SK-N-DZ (cell line): ENCODE results near the gene PPRC1. TPM values are rescaled to one million over a fixed set of nuclear protein-coding genes. Genes with fewer than 3 reads are reported as not detected.

Source experiments
- DNase-seq: peaks from one replicate; pipeline ENCODE4 v3.0.0-alpha.2; 2015; ENCODE audit warnings: low spot score
- polyA plus RNA-seq, 2 experiments: library from polyadenylated mRNA; depleted of rRNA; stranded (reverse); fragments of >200 nt; gene quantifications; 2 replicates each; pipeline ENCODE4 v1.2.3, GENCODE V29; 2014

PPRC1 gene
- 27.8 and 39.6 TPM in 2 replicates for polyA plus RNA-seq (2014; cell fraction: cytosol; rRNA removed)
- polyA plus RNA-seq (2014; cell fraction: nucleus; rRNA removed), result 51.7 and 69.3 TPM in 2 replicates

GRCh38 chr10:102132563-102133372, at the start of gene PPRC1:
Gene PPRC1 (plus strand): TSS chr10:102133040. CDS start chr10:102133069, 29 bp downstream.
- DNase-seq, result peak; percentile 99

- DNase-seq, result no peak
These were observed 49.3 kb upstream of the PPRC1 start for GRCh38 chr10:102083541-102083940.

GRCh38 chr10:102085336-102085735, 47.5 kb upstream of the PPRC1 start:
- no peak for DNase-seq

GRCh38 chr10:102086196-102086595, 46.6 kb upstream of the PPRC1 start:
- DNase-seq, result no peak

GRCh38 chr10:102090772-102091171, 42.1 kb upstream of the PPRC1 start:
- no peak for DNase-seq

- no peak for DNase-seq
These were observed 36.4 kb upstream of the PPRC1 start for GRCh38 chr10:102096449-102096848.

DNA sequence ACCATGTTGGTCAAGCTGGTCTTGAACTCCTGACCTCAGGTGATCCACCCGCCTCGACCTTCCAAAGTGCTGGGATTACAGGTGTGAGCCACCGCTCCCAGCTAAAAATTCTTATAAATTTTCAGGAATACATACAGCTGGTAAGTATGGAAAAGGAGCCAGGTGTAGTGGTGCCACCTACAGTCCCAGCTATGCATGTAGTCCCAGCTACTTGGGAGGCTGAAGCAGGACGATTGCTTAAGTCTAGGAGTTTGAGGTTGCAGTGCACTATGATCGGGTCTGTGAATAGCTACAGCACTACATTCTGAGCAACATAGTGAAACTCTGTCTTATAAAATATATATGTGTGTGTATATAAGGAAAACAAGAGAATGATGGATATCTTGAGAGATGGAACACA, 31.7 kb upstream of the PPRC1 start:
- no peak for DNase-seq

GRCh38 chr10:102102421-102102820, 30.4 kb upstream of the PPRC1 start:
- DNase-seq, result no peak

GRCh38 chr10:102106998-102107397, 25.8 kb upstream of the PPRC1 start:
- DNase-seq, result no peak

DNA sequence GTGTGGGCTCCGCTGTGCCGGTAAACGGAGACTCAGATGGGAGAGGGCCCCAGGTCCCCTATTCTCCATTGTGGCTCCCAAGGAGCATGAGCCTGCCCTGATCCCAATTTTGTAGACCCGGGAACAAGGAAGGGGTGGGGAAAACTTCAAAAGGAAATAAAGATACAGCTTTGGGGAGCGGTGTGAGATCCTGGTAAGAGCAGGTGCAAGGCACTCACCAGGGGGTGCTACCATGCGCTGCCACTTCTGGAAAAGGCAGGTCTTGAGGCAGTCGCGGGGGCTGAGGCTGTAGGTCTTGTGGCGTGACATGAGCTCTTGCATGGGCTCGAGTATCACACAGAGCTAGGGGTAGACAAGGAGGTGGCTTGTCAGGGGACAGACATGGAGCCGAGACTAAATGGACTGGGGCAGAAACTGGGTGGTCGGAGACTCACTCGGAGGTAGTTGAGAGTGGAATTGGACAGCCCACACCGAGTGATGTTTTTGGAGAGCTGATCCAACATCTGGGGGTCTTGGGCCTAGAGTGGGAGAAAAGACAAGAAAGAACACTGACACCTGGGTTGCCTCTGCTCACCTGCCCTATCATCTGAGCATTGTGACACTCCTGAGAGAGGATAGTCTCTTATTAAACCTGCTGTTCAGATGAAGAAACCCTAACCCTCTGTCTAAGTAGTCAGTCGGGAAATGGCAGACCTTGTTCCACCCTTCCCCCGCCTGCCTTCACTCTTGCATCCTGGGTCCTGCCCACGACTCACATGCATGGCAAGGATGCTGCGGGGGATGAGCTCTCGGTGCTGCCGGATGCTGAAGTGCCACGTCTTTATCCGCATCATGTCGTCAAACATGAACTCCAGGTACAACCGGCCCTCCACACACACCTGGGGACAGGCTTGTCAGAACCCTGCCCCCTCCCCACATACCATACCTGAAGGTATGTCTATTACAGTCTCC, 23.4 kb upstream of the PPRC1 start:
- no peak for DNase-seq

GRCh38 chr10:102111276-102111675, 21.6 kb upstream of the PPRC1 start:
- no peak for DNase-seq

DNA sequence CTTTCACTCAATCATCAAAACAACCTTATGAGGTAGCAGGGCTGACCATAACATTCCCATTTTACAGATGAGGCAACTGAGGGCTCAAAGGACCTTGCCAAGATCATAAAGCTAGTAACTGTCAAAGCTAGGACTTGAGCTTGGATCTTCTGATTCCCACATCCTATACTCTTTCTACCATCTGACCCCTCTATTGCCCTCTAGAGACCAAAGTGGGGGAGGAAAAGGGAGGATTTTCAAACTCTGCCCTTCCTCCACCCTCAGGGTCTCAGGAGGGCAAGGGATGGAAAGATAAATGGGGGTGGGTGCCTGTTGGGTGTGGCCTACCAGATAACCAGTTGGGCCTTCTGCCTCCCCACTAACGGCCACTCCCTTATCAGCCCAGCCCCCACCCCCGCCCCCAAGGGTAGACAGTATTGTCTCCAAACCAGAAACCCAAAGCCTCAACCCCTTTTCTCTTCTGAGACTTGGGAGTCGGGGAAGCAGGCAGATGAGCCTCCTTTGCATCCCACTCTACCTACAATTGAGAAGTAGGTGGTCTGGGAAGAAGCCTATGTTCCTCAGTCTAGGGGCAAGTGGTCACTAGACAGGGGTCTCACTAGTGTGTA, 20.5 kb upstream of the PPRC1 start:
- DNase-seq, result peak; percentile 44

- no peak for DNase-seq
These were observed 19.4 kb upstream of the PPRC1 start for GRCh38 chr10:102113261-102113955.

DNA sequence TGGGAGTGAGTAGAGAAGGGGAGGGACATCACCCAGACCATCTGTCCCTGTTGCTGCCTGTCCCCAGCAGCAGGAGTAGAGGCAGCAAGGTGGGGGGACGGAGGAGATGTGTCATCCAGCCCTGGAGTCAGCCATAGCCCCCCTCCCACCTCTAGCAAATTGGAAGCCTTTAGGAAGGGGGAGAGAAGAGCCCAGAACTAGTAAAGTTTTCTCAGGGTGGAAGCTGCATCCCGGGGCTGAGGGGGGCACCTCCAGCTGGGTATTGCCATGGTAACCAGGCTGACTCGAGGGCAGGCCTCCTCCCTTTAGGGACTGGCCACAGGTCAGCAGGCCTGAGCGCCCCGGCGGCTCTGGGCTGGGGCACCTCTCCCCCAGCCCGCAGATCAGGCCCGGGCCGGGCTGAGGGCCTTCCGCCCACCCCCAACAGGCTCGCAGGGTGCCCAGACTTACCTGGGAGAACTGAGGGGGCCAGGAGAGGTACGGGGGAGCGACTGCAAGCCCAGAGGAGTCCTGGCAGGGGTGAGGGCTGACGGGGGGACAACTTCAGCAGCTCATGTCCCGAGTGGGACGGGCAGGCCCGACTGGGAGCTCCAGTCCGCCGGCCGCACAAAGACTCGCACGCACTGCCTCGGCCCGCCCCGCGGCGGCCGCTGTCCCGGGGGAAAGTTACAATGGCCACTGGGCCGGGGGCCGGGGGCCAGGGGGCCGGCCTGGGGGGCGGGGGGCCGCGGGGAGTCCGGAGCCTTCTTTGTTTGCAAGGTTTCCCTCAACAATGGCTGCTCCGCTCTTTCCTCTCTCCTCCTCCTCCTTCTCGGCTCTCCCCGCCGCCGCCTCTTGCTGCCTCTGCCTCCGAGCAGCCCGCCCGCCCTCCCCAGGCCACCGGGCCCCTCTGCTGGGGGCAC, 18.6 kb upstream of the PPRC1 start:
- no peak for DNase-seq

DNA sequence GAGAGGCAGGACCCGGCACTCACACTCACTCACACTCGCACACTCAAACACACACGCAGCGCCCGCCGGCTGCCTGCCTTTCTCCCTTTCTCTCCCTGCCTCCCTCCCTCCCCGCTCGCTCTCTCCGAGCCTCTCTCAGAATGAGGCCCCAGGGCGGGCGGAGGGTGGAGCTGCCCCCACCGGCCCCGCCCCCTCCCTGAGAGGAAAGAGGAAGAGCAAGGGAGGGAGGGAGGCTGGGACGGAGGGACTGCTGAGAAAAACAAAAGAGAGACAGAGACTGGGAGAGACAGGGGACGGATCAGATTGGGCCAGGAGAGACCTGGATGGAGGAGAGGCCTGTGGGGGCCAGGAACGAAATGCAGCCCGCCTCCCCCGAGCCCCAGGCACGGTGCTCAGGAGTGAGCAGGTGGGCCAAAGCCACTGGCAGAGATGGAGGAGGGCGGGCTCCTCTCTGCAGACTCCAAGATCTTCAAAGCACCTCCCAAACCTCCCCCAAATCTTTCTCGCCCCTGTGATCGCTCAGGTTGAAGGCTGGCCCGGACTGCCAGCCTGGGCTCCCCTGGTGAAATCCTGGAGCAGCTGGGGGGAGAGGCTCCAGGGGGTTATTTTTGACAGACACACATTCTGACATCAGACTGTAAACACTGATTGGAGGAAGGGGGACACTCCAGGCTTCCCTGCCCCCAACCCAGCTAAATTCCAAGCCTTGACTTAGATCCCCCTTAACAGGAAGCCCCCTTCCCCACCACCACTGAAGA, 17.8 kb upstream of the PPRC1 start:
- peak; percentile 85 for DNase-seq

DNA sequence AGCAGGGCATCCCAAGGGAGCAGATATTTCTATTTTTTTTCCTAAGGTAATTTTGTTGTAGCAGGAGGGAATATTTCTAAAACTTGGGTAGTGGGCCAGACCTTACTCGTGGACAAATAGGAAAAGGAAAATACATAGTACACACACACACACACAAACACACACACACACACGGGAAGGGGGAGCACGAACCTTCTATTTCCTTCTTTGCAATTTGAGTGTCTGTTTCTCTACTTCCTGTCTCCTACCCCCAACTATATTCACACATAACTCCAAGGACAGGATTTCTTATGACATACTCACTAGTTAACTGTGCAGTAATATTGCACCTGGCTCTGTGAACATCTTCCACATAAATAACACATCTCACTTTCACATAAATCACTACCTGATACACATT, 17.1 kb upstream of the PPRC1 start:
- no peak for DNase-seq

DNA sequence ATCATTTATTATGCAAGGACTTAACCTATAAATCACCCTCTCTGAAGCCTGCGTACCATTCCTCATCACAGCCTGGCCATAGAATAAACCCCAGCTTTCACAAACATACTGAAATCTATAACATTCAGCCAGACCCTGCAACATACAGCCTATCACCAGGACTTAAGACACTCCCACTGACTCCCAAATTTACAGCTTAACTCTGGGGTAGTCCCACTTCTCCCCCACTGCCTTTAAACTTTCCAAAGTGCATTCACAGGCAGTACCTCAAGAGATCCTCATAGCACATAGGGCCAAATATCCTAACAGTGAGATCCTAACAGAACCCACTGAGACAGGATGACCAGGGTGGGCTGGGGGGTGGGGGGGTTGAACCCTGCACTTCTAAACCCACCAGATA, 16.2 kb upstream of the PPRC1 start:
- no peak for DNase-seq

- peak; percentile 87 for DNase-seq
These were observed 15.3 kb upstream of the PPRC1 start for GRCh38 chr10:102117391-102118159.

- peak; percentile 49 for DNase-seq
These were observed 14.0 kb upstream of the PPRC1 start for GRCh38 chr10:102118867-102119266.
